SJSA1 (cell line): ENCODE measurements around the gene DAZAP1. TPM values are rescaled to one million over a fixed set of nuclear protein-coding genes. Genes with fewer than 3 reads are reported as not detected.

Experiments used
- DNase-seq, 2 experiments: peaks; one replicate each; pipeline ENCODE4 v3.0.0-alpha.2; 2015 to 2020; ENCODE audit warnings: low spot score in 2 of 2, low read depth in 1 of 2
- H3K27ac ChIP-seq: fragments of 250-450 bp; sonication (Bioruptor Pico); 2 replicates; pipeline ENCODE4 v1.5.1; 2020; ENCODE audit warnings: mild to moderate bottlenecking, moderate library complexity
- H3K27me3 ChIP-seq: fragments of 250-450 bp; sonication (Bioruptor Pico); replicated peaks from 2 replicates; pipeline ENCODE4 v1.5.1; 2020; ENCODE audit warnings: mild to moderate bottlenecking, moderate library complexity
- H3K36me3 ChIP-seq: fragments of 250-450 bp; sonication (Bioruptor Pico); 2 replicates; pipeline ENCODE4 v1.5.1; 2020; ENCODE audit warnings: mild to moderate bottlenecking
- H3K4me1 ChIP-seq: fragments of 250-450 bp; sonication (Bioruptor Pico); replicated peaks from 2 replicates; pipeline ENCODE4 v1.6.1; 2021; ENCODE audit warnings: mild to moderate bottlenecking
- H3K4me3 ChIP-seq: fragments of 250-450 bp; sonication (Bioruptor Pico); 2 replicates; pipeline ENCODE4 v1.5.1; 2020; ENCODE audit warnings: mild to moderate bottlenecking
- H3K9me3 ChIP-seq: fragments of 250-450 bp; sonication (Bioruptor Pico); replicated peaks from 2 replicates; pipeline ENCODE4 v1.5.1; 2020; ENCODE audit warnings: mild to moderate bottlenecking
- total RNA-seq: library from RNA; depleted of rRNA; stranded (reverse); fragments of >200 nt; shearing (Covaris generic); gene quantifications from 2 replicates; pipeline ENCODE4 v1.2.3, GENCODE V29; 2014

DAZAP1 gene
- total RNA-seq, 1 experiment from 2014 or later = 131 TPM

- H3K9me3 ChIP-seq = no peaks in the 10 kb centered on the region
- H3K4me1 ChIP-seq = peaks cover 18% of the 10 kb centered on the region
- no peak overlapping the region for H3K4me3 ChIP-seq
- H3K36me3 ChIP-seq = peaks cover 8% of the 10 kb centered on the region; the same call in 1 of the 2 replicates
- no peak overlapping the region for H3K27ac ChIP-seq
- no peak for DNase-seq
- peaks cover 35% of the 10 kb centered on the region for H3K27me3 ChIP-seq
These were observed 52.1 kb downstream of the DAZAP1 start for GRCh38 chr19:1459479-1459878.

- H3K27ac ChIP-seq = no peak overlapping the region
- peaks cover 27% of the 10 kb centered on the region for H3K27me3 ChIP-seq
- peaks cover 16% of the 10 kb centered on the region for H3K4me1 ChIP-seq
- H3K36me3 ChIP-seq = peaks cover 8% of the 10 kb centered on the region; the same call in 1 of the 2 replicates
- no peak for DNase-seq
- H3K9me3 ChIP-seq = no peaks in the 10 kb centered on the region
- H3K4me3 ChIP-seq = no peak overlapping the region
These were observed 52.9 kb downstream of the DAZAP1 start for GRCh38 chr19:1460033-1460995.

- no peak for DNase-seq
- H3K9me3 ChIP-seq = no peaks in the 10 kb centered on the region
- no peak overlapping the region for H3K4me3 ChIP-seq
- H3K4me1 ChIP-seq = peaks cover 4% of the 10 kb centered on the region
- H3K36me3 ChIP-seq = peaks cover 8% of the 10 kb centered on the region; the same call in 1 of the 2 replicates
- H3K27ac ChIP-seq = no peak overlapping the region
- peaks cover 16% of the 10 kb centered on the region for H3K27me3 ChIP-seq
These were observed 54.5 kb downstream of the DAZAP1 start for GRCh38 chr19:1461862-1462261.

- peaks cover 37% of the 10 kb centered on the region for H3K27me3 ChIP-seq
- H3K4me3 ChIP-seq = no peak overlapping the region
- H3K36me3 ChIP-seq = peaks cover 8% of the 10 kb centered on the region; the same call in 1 of the 2 replicates
- H3K9me3 ChIP-seq = peaks cover 2% of the 10 kb centered on the region; the same call in 1 of the 2 replicates
- no peak overlapping the region for H3K27ac ChIP-seq
- DNase-seq = no peak
- H3K4me1 ChIP-seq = peaks cover 25% of the 10 kb centered on the region
These were observed 58.0 kb downstream of the DAZAP1 start for GRCh38 chr19:1465191-1466016.

- Histone ChIP-seq H3K4me1 (peaks cover 32% of the 10 kb centered on the region), H3K4me3 (no peak overlapping the region), H3K27me3 (peaks cover 43% of the 10 kb centered on the region), H3K27ac (no peak overlapping the region), H3K9me3 (peaks cover 4% of the 10 kb centered on the region; the same call in 1 of the 2 replicates), H3K36me3 (0 out of 2 replicates have a peak, but pooled peaks cover 3% of the 10 kb centered on the region)
- no peak for DNase-seq
These were observed 58.7 kb downstream of the DAZAP1 start for GRCh38 chr19:1466018-1466460.

- 0 out of 2 replicates have a peak, but pooled peaks cover 3% of the 10 kb centered on the region for H3K36me3 ChIP-seq
- DNase-seq = no peak
- no peak overlapping the region for H3K27ac ChIP-seq
- peaks cover 34% of the 10 kb centered on the region for H3K4me1 ChIP-seq
- peaks cover 4% of the 10 kb centered on the region; the same call in 1 of the 2 replicates for H3K9me3 ChIP-seq
- peaks cover 49% of the 10 kb centered on the region for H3K27me3 ChIP-seq
- no peak overlapping the region for H3K4me3 ChIP-seq
These were observed 59.3 kb downstream of the DAZAP1 start for GRCh38 chr19:1466461-1467214.

- Histone ChIP-seq H3K36me3 (0 out of 2 replicates have a peak, but pooled peaks cover 3% of the 10 kb centered on the region), H3K9me3 (peaks cover 4% of the 10 kb centered on the region; the same call in 1 of the 2 replicates), H3K27me3 (peaks cover 54% of the 10 kb centered on the region), H3K4me1 (peaks cover 34% of the 10 kb centered on the region), H3K27ac (no peak overlapping the region), H3K4me3 (no peak overlapping the region)
- no peak for DNase-seq
These were observed 59.8 kb downstream of the DAZAP1 start for GRCh38 chr19:1467215-1467489.

GRCh38 chr19:1467490-1468273, 60.3 kb downstream of the DAZAP1 start:
- Histone ChIP-seq H3K27ac (no peak overlapping the region), H3K27me3 (peaks cover 59% of the 10 kb centered on the region), H3K36me3 (0 out of 2 replicates have a peak, but pooled peaks cover 3% of the 10 kb centered on the region), H3K4me1 (peaks cover 34% of the 10 kb centered on the region), H3K4me3 (no peak overlapping the region), H3K9me3 (peaks cover 4% of the 10 kb centered on the region; the same call in 1 of the 2 replicates)
- no peak for DNase-seq

- H3K4me3 ChIP-seq = no peak overlapping the region
- peaks cover 34% of the 10 kb centered on the region for H3K4me1 ChIP-seq
- no peak for DNase-seq
- H3K36me3 ChIP-seq = 0 out of 2 replicates have a peak, but pooled peaks cover 3% of the 10 kb centered on the region
- peaks cover 4% of the 10 kb centered on the region; the same call in 1 of the 2 replicates for H3K9me3 ChIP-seq
- peaks cover 62% of the 10 kb centered on the region for H3K27me3 ChIP-seq
- no peak overlapping the region for H3K27ac ChIP-seq
These were observed 61.0 kb downstream of the DAZAP1 start for GRCh38 chr19:1468274-1468820.

- Histone ChIP-seq H3K27ac (no peak overlapping the region), H3K9me3 (peaks cover 4% of the 10 kb centered on the region; the same call in 1 of the 2 replicates), H3K4me1 (peaks cover 34% of the 10 kb centered on the region), H3K27me3 (peaks cover 62% of the 10 kb centered on the region), H3K36me3 (0 out of 2 replicates have a peak, but pooled peaks cover 3% of the 10 kb centered on the region), H3K4me3 (peak overlapping the region; percentile 11; the same call in 1 of the 2 replicates)
- DNase-seq = no peak
These were observed 61.5 kb downstream of the DAZAP1 start for GRCh38 chr19:1468821-1469254.

GRCh38 chr19:1469255-1470054, 62.1 kb downstream of the DAZAP1 start:
- H3K4me3 ChIP-seq = peak overlapping the region; percentile 11; the same call in 1 of the 2 replicates
- peaks cover 6% of the 10 kb centered on the region; the same call in 1 of the 2 replicates for H3K36me3 ChIP-seq
- DNase-seq = no peak
- peaks cover 4% of the 10 kb centered on the region; the same call in 1 of the 2 replicates for H3K9me3 ChIP-seq
- H3K27me3 ChIP-seq = peaks cover 62% of the 10 kb centered on the region
- H3K27ac ChIP-seq = no peak overlapping the region
- H3K4me1 ChIP-seq = peaks cover 34% of the 10 kb centered on the region
